T follicular helper cell (primary cell): ENCODE results near the gene PRRC2C.

Source experiments
- DNase-seq: peaks from one replicate; pipeline ENCODE4 v3.0.0-alpha.2; 2020; ENCODE audit warnings: low read depth

Gene PRRC2C

GRCh38 chr1:171637928-171638576, 152.7 kb downstream of the PRRC2C start:
- DNase-seq: no peak

- DNase-seq: no peak
Observed at GRCh38 chr1:171640225-171640624, 154.9 kb downstream of the PRRC2C start.

- no peak for DNase-seq
Observed at GRCh38 chr1:171641076-171641864, 155.9 kb downstream of the PRRC2C start.

- no peak for DNase-seq
Observed at GRCh38 chr1:171642197-171642596, 156.9 kb downstream of the PRRC2C start.
